H9 (cell line): ENCODE results near the gene OR2B2. TPM values are rescaled to one million over a fixed set of nuclear protein-coding genes. Genes with fewer than 3 reads are reported as not detected.

Source experiments
- DNase-seq: peaks from one replicate; pipeline ENCODE4 v3.0.0-alpha.2; 2017
- H2AFZ ChIP-seq: one replicate; pipeline ENCODE4 v1.6.1; 2013; ENCODE audit warnings: mild to moderate bottlenecking, low read length, control low read depth, moderate library complexity
- H2AK5ac ChIP-seq: 2 replicates; pipeline ENCODE4 v1.6.1; 2013; ENCODE audit warnings: low read length, control low read depth, mixed read lengths; ENCODE audit not compliant: insufficient read length
- H2BK120ac ChIP-seq: one replicate; pipeline ENCODE4 v1.6.1; 2013; ENCODE audit warnings: low read depth, mild to moderate bottlenecking, low read length, control low read depth, inconsistent platforms; ENCODE audit not compliant: poor library complexity, severe bottlenecking
- H2BK12ac ChIP-seq: 2 replicates; pipeline ENCODE4 v1.6.1; 2013; ENCODE audit warnings: low read length, control low read depth, mixed read lengths, low read depth; ENCODE audit not compliant: insufficient read length
- H2BK15ac ChIP-seq: 2 replicates; pipeline ENCODE4 v1.6.1; 2013; ENCODE audit warnings: low read depth, low read length, control low read depth
- H2BK20ac ChIP-seq: one replicate; pipeline ENCODE4 v1.6.1; 2013; ENCODE audit warnings: low read depth, mild to moderate bottlenecking, low read length, control low read depth, inconsistent platforms; ENCODE audit not compliant: poor library complexity, severe bottlenecking
- H2BK5ac ChIP-seq: 2 replicates; pipeline ENCODE4 v1.6.1; 2013; ENCODE audit warnings: low read length, control low read depth, mixed read lengths; ENCODE audit not compliant: insufficient read length
- H3K14ac ChIP-seq: 2 replicates; pipeline ENCODE4 v1.6.1; 2013; ENCODE audit warnings: low read length, control low read depth; ENCODE audit not compliant: insufficient read depth
- H3K18ac ChIP-seq: 2 replicates; pipeline ENCODE4 v1.6.1; 2013; ENCODE audit warnings: low read depth, mild to moderate bottlenecking, mixed read lengths, low read length, control low read depth; ENCODE audit not compliant: insufficient read length
- H3K23ac ChIP-seq: 2 replicates; pipeline ENCODE4 v1.6.1; 2013; ENCODE audit warnings: low read length, control low read depth, mixed read lengths, low read depth; ENCODE audit not compliant: insufficient read length
- H3K23me2 ChIP-seq: 2 replicates; pipeline ENCODE4 v1.6.1; 2013; ENCODE audit warnings: low read depth, mild to moderate bottlenecking, mixed read lengths, low read length, control low read depth; ENCODE audit not compliant: insufficient read length, poor library complexity, severe bottlenecking
- H3K27ac ChIP-seq: 2 replicates; pipeline ENCODE4 v1.5.1; 2013; ENCODE audit warnings: low read length, control low read depth, mixed read lengths, low read depth; ENCODE audit not compliant: insufficient read length
- H3K27me3 ChIP-seq: 2 replicates; pipeline ENCODE4 v1.6.1; 2013; ENCODE audit warnings: low read length, control low read depth, inconsistent platforms; ENCODE audit not compliant: insufficient read depth
- H3K4ac ChIP-seq: 2 replicates; pipeline ENCODE4 v1.6.1; 2013; ENCODE audit warnings: low read depth, mild to moderate bottlenecking, control low read depth, inconsistent platforms, low read length, moderate library complexity
- H3K4me1 ChIP-seq: 2 replicates; pipeline ENCODE4 v1.6.1; 2013; ENCODE audit warnings: low read length, control low read depth, inconsistent platforms; ENCODE audit not compliant: insufficient read depth
- H3K4me2 ChIP-seq: 2 replicates; pipeline ENCODE4 v1.6.1; 2013; ENCODE audit warnings: low read length, control low read depth, mixed read lengths; ENCODE audit not compliant: insufficient read length, insufficient read depth
- H3K56ac ChIP-seq: 2 replicates; pipeline ENCODE4 v1.6.1; 2013; ENCODE audit warnings: low read depth, mild to moderate bottlenecking, mixed read lengths, low read length, control low read depth; ENCODE audit not compliant: insufficient read length
- H3K79me1 ChIP-seq: 2 replicates; pipeline ENCODE4 v1.6.1; 2013; ENCODE audit warnings: low read depth, mild to moderate bottlenecking, moderate library complexity, low read length, control low read depth, inconsistent platforms; ENCODE audit not compliant: insufficient read depth, poor library complexity, severe bottlenecking
- H3K79me2 ChIP-seq: 2 replicates; pipeline ENCODE4 v1.6.1; 2013; ENCODE audit warnings: low read length, control low read depth, inconsistent platforms; ENCODE audit not compliant: insufficient read depth
- H3K9ac ChIP-seq: 2 replicates; pipeline ENCODE4 v1.6.1; 2013; ENCODE audit warnings: low read length, control low read depth, mixed read lengths; ENCODE audit not compliant: insufficient read length; ENCODE audit errors: extremely low read depth
- H3K9me3 ChIP-seq: one replicate; pipeline ENCODE4 v1.6.1; 2013; ENCODE audit warnings: low read depth, low read length, inconsistent platforms; ENCODE audit not compliant: control insufficient read depth
- H3T11ph ChIP-seq: one replicate; pipeline ENCODE4 v1.6.1; 2013; ENCODE audit warnings: mild to moderate bottlenecking, low read length, control low read depth, inconsistent platforms
- H4K20me1 ChIP-seq: one replicate; pipeline ENCODE4 v1.6.1; 2013; ENCODE audit not compliant: control insufficient read depth, insufficient read length, insufficient read depth
- H4K5ac ChIP-seq: 2 replicates; pipeline ENCODE4 v1.6.1; 2013; ENCODE audit warnings: low read depth, mild to moderate bottlenecking, mixed read lengths, low read length, control low read depth; ENCODE audit not compliant: insufficient read length
- H4K8ac ChIP-seq: replicated peaks from 2 replicates; pipeline ENCODE4 v1.6.1; 2013; ENCODE audit warnings: low read length, control low read depth, mixed read lengths, low read depth; ENCODE audit not compliant: insufficient read length
- H4K91ac ChIP-seq: 2 replicates; pipeline ENCODE4 v1.6.1; 2013; ENCODE audit warnings: low read depth, mild to moderate bottlenecking, moderate library complexity, mixed read lengths, low read length, control low read depth; ENCODE audit not compliant: insufficient read length
- H3K27ac Mint-ChIP-seq, 3 experiments: 2 replicates in 2 of 3; 3 replicates in 1 of 3; pipeline ENCODE4 v1.8.0; 2020 to 2021; ENCODE audit warnings: mixed read lengths in 3 of 3, mild to moderate bottlenecking in 1 of 3, moderate library complexity in 1 of 3
- H3K27me3 Mint-ChIP-seq: 2 replicates; pipeline ENCODE4 v1.8.0; 2021; ENCODE audit warnings: low read depth, mild to moderate bottlenecking, moderate library complexity, mixed read lengths
- H3K36me3 Mint-ChIP-seq, 3 experiments: 2 replicates in 2 of 3; 3 replicates in 1 of 3; pipeline ENCODE4 v1.8.0; 2020 to 2021; ENCODE audit warnings: low read depth in 3 of 3, mixed read lengths in 3 of 3; ENCODE audit not compliant: insufficient read depth in 1 of 3
- H3K4me1 Mint-ChIP-seq, 2 experiments: 2 replicates each; pipeline ENCODE4 v1.8.0; 2020; ENCODE audit warnings: mixed read lengths in 2 of 2
- H3K4me3 Mint-ChIP-seq, 2 experiments: 2 replicates in 1 of 2; 3 replicates in 1 of 2; pipeline ENCODE4 v1.8.0; 2020 to 2021; ENCODE audit warnings: mild to moderate bottlenecking in 2 of 2, mixed read lengths in 2 of 2, moderate library complexity in 1 of 2
- H3K9me3 Mint-ChIP-seq, 2 experiments: 2 replicates in 1 of 2; 3 replicates in 1 of 2; pipeline ENCODE4 v1.8.0; 2020; ENCODE audit warnings: mild to moderate bottlenecking in 2 of 2, mixed read lengths in 2 of 2, moderate library complexity in 1 of 2
- WGBS: extraction: QIAGEN DNeasy Blood & Tissue Kit; methylation state at CpG from one replicate; pipeline ENCODE4 v1.1.7; 2013; ENCODE audit warnings: missing lambda C conversion rate, low lambda C conversion rate, mixed read lengths; ENCODE audit not compliant: insufficient read length; ENCODE audit errors: extremely low coverage; 5-methylcytosine and 5-hydroxymethylcytosine counted together
- total RNA-seq: library from RNA; stranded (reverse); gene quantifications from 2 replicates; pipeline ENCODE4 v1.2.1, GENCODE V29; 2021
- TF ChIP-seq, protein P1 (sequence below): fragments of 200-600 bp; sonication (generic); conservative IDR thresholded peaks from 3 replicates; pipeline ENCODE4 v1.8.0; 2021; ENCODE audit warnings: antibody characterized with exemption, mild to moderate bottlenecking

The OR2B2 gene
- total RNA-seq, 1 experiment from 2014 or later, result not detected

DNA sequence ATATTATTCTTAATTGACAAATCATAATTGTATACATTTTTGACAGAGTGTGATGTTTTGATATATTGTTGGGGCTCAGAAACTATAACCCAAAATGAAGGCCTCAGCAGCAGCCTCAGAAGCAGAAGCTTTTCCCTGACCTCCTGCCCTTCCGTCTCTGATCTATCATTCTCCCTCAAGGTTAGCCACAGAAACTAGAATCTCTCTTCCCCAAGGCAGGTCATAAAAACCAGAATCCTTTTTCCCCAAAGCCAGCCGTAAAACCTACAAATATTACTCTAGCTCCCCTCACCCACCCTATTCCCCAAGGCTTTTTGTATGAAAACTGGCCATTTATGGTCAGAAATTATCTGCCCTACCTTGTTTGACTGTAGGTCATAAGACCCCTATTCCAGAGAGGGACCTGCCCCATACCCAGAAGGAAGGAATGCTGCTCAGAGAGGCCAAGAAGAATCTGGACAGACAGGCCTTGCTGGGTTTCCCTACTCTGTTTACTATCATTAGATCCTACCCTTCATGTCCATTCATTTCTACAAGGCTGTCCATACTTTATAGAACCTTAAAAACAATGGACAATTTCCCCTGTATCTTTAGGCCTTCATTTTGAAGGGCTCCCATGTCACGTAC, 14.5 kb downstream of the OR2B2 start:
- Histone ChIP-seq H2BK20ac (no peak overlapping the region), H3K18ac (no peak overlapping the region)

More for the DNA sequence above, 14.5 kb downstream of the OR2B2 start:
- Histone ChIP-seq H3K9ac (no peak overlapping the region), H2BK5ac (no peak overlapping the region), H3K4ac (no peak overlapping the region), H3K9me3 (no peaks in the 10 kb centered on the region), H4K91ac (no peak overlapping the region), H2BK15ac (no peak overlapping the region), H3K27me3 (no peaks in the 10 kb centered on the region), H3K27ac (no peak overlapping the region), H3K23ac (no peak overlapping the region), H2BK120ac (no peak overlapping the region), H3K14ac (no peak overlapping the region), H2AK5ac (no peak overlapping the region), H3K79me1 (no peaks in the 10 kb centered on the region), H2BK12ac (no peak overlapping the region), H4K5ac (no peak overlapping the region), H3K79me2 (no peaks in the 10 kb centered on the region), H3K23me2 (peaks cover 12% of the 10 kb centered on the region), H3K56ac (no peak overlapping the region), H4K8ac (no peak overlapping the region), H2AFZ (no peak overlapping the region), H3K4me2 (no peak overlapping the region), H3K4me1 (no peaks in the 10 kb centered on the region; the same call in 1 of the 2 replicates), H3T11ph (no peak overlapping the region), H4K20me1 (no peaks in the 10 kb centered on the region)
- WGBS, result no CpG with 5 or more reads among the region's 3 CpGs
- no peak overlapping the region; a peak in 1 of 5 replicates for H3K4me3 Mint-ChIP-seq
- H3K27ac Mint-ChIP-seq, result peak overlapping the region; percentile 5 to 66 (median 14); a peak in 3 of 7 replicates
- TF ChIP-seq, protein P1, sequence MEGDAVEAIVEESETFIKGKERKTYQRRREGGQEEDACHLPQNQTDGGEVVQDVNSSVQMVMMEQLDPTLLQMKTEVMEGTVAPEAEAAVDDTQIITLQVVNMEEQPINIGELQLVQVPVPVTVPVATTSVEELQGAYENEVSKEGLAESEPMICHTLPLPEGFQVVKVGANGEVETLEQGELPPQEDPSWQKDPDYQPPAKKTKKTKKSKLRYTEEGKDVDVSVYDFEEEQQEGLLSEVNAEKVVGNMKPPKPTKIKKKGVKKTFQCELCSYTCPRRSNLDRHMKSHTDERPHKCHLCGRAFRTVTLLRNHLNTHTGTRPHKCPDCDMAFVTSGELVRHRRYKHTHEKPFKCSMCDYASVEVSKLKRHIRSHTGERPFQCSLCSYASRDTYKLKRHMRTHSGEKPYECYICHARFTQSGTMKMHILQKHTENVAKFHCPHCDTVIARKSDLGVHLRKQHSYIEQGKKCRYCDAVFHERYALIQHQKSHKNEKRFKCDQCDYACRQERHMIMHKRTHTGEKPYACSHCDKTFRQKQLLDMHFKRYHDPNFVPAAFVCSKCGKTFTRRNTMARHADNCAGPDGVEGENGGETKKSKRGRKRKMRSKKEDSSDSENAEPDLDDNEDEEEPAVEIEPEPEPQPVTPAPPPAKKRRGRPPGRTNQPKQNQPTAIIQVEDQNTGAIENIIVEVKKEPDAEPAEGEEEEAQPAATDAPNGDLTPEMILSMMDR, result no peak
- H3K4me1 Mint-ChIP-seq, result peaks cover 26% of the 10 kb centered on the region in 2 experiments
- DNase-seq, result no peak
- H3K36me3 Mint-ChIP-seq, result peaks cover 0 to 4% (median 3%) of the 10 kb centered on the region in 3 experiments; a peak in 3 of 7 replicates
- H3K27me3 Mint-ChIP-seq, result peaks cover 10% of the 10 kb centered on the region; the same call in 1 of the 2 replicates
- H3K9me3 Mint-ChIP-seq, result peaks cover 1 to 4% of the 10 kb centered on the region in 2 experiments; a peak in 2 of 5 replicates
